Testis (tissue), 3 donors: ENCODE measurements around the gene PRDM15. TPM values are rescaled to one million over a fixed set of nuclear protein-coding genes. Genes with fewer than 3 reads are reported as not detected.

Source experiments
- DNase-seq: peaks from one replicate; pipeline ENCODE4 v3.0.0-alpha.2; 2019
- H3K27ac ChIP-seq, 2 donors: fragments of 200-600 bp; sonication (generic); one replicate each; pipeline ENCODE4 v1.5.1; 2019
- H3K27me3 ChIP-seq: fragments of 200-600 bp; sonication (generic); one replicate; pipeline ENCODE4 v1.5.1; 2019
- H3K36me3 ChIP-seq: fragments of 200-600 bp; sonication (generic); one replicate; pipeline ENCODE4 v1.5.1; 2017; ENCODE audit warnings: low read depth; ENCODE audit errors: missing control alignments
- H3K4me1 ChIP-seq: fragments of 200-600 bp; sonication (generic); one replicate; pipeline ENCODE4 v1.5.1; 2019
- H3K4me3 ChIP-seq, 2 donors: fragments of 200-600 bp; sonication (generic); one replicate each; pipeline ENCODE4 v1.5.1; 2017 to 2019
- H3K9me3 ChIP-seq: fragments of 200-600 bp; sonication (generic); one replicate; pipeline ENCODE4 v1.5.1; 2017
- CTCF ChIP-seq, 3 experiments: fragments of 450-650 bp in 2 of 3; fragments of 200-600 bp in 1 of 3; sonication (generic) in 1 of 3; IDR thresholded peaks; one replicate each; pipeline ENCODE4 v1.5.1; 2016 to 2019; ENCODE audit warnings: antibody characterized with exemption in 3 of 3, mild to moderate bottlenecking in 2 of 3, moderate library complexity in 1 of 3
- POLR2A ChIP-seq: fragments of 450-650 bp; IDR thresholded peaks from one replicate; pipeline ENCODE4 v1.6.1; 2017; ENCODE audit warnings: antibody characterized with exemption, mild to moderate bottlenecking, moderate library complexity
- WGBS, 2 donors: methylation state at CpG; one replicate each; pipeline ENCODE4 v1.1.5; 2018; 5-methylcytosine and 5-hydroxymethylcytosine counted together
- intact Hi-C: fragments of 100-400 bp; cut with DNase I; formaldehyde crosslinking; loops from one replicate; pipeline ENCODE4 v1.15.1; 2023; ENCODE audit warnings: low total_unique reads
- polyA plus RNA-seq: library from polyadenylated mRNA; stranded (reverse); fragments of 350-450 nt; fragmentation: Illumina TruSeq; extraction: RNeasy Lipid Tissue Mini Kit (QIAGEN cat#74804); gene quantifications from one replicate; pipeline ENCODE4 v1.2.3, GENCODE V29; 2014; ENCODE audit warnings: low read depth, low replicate concordance; ENCODE audit not compliant: insufficient read depth
- total RNA-seq, 2 donors: library from RNA; depleted of rRNA; stranded (reverse); fragments of >200 nt; gene quantifications; one replicate each; pipeline ENCODE4 v1.2.3, GENCODE V29; 2016

Gene PRDM15
- total and polyA plus RNA-seq, 3 donors from 2014 or later = 8.2 to 21.4 (median 18.8) TPM

- no peaks in the 10 kb centered on the region for H3K36me3 ChIP-seq
- no peaks in the 10 kb centered on the region for H3K4me1 ChIP-seq
- peak; percentile 58 for DNase-seq
- intact Hi-C loops = no loop called here
- H3K27me3 ChIP-seq = no peaks in the 10 kb centered on the region
- H3K4me3 ChIP-seq = no peak overlapping the region
- no peaks in the 10 kb centered on the region for H3K9me3 ChIP-seq
- TF ChIP-seq CTCF (IDR thresholded peaks at IDR 0.05) (no peak), POLR2A (no peak)
- 82 to 88% methylated on average over 20 to 23 of the region's 23 CpGs for WGBS, 2 donors
- H3K27ac ChIP-seq = no peak overlapping the region
These were observed 27.9 kb downstream of the PRDM15 start for GRCh38 chr21:41851090-41851790.

- 91 to 95% methylated on average over 9 of the region's 9 CpGs for WGBS, 2 donors
- TF ChIP-seq POLR2A = no peak
- no peak for TF ChIP-seq CTCF (IDR thresholded peaks at IDR 0.05)
- no peak for DNase-seq
- Histone ChIP-seq H3K4me3 (no peak overlapping the region), H3K27me3 (no peaks in the 10 kb centered on the region), H3K4me1 (no peaks in the 10 kb centered on the region), H3K9me3 (no peaks in the 10 kb centered on the region), H3K27ac (no peak overlapping the region), H3K36me3 (no peaks in the 10 kb centered on the region)
- intact Hi-C loops = no loop called here
These were observed 29.1 kb downstream of the PRDM15 start for GRCh38 chr21:41850085-41850484.

GRCh38 chr21:41848958-41849580, 30.1 kb downstream of the PRDM15 start:
- 88 to 95% methylated on average over 15 of the region's 15 CpGs for WGBS, 2 donors
- H3K27me3 ChIP-seq = no peaks in the 10 kb centered on the region
- H3K27ac ChIP-seq = no peak overlapping the region
- intact Hi-C loops = no loop called here
- H3K36me3 ChIP-seq = no peaks in the 10 kb centered on the region
- no peaks in the 10 kb centered on the region for H3K4me1 ChIP-seq
- H3K9me3 ChIP-seq = no peaks in the 10 kb centered on the region
- TF ChIP-seq POLR2A (no peak), CTCF (IDR thresholded peaks at IDR 0.05) (no peak)
- DNase-seq = no peak
- no peak overlapping the region for H3K4me3 ChIP-seq

- TF ChIP-seq CTCF (IDR thresholded peaks at IDR 0.05) (no peak), POLR2A (no peak)
- Histone ChIP-seq H3K27ac (no peak overlapping the region), H3K27me3 (no peaks in the 10 kb centered on the region), H3K4me1 (no peaks in the 10 kb centered on the region), H3K9me3 (no peaks in the 10 kb centered on the region), H3K36me3 (no peaks in the 10 kb centered on the region), H3K4me3 (no peak overlapping the region)
- intact Hi-C loops = no loop called here
- DNase-seq = no peak
- WGBS, 2 donors = 71 to 73% methylated on average over 8 of the region's 8 CpGs
These were observed 30.6 kb downstream of the PRDM15 start for GRCh38 chr21:41848533-41848932.
